ENCODE results near the gene KCNH1. TPM values are rescaled to one million over a fixed set of nuclear protein-coding genes. Genes with fewer than 3 reads are reported as not detected.

The KCNH1 gene
- total RNA-seq, 1 donor from 2014 or later, result 15.5 TPM

- Histone ChIP-seq H3K4me3 (ENCODE audit: insufficient read depth, low read depth, low read length) (no peak overlapping the region), H3K36me3 (ENCODE audit: insufficient read depth, low read length) (no peaks in the 10 kb centered on the region), H2AFZ (ENCODE audit: low read depth, low read length) (no peak overlapping the region), H3K9ac (ENCODE audit: low read length) (no peak overlapping the region), H3K79me2 (ENCODE audit: insufficient read depth, low read length) (no peaks in the 10 kb centered on the region), H4K20me1 (ENCODE audit: insufficient read depth, low read length) (no peaks in the 10 kb centered on the region), H3K27ac (ENCODE audit: low read depth, low read length) (no peak overlapping the region), H3K27me3 (ENCODE audit: insufficient read depth, low read length) (no peaks in the 10 kb centered on the region), H3K4me1 (ENCODE audit: insufficient read depth, low read length) (peaks cover 3% of the 10 kb centered on the region), H3K9me3 (ENCODE audit: insufficient read depth, low read depth, low read length) (no peaks in the 10 kb centered on the region), H3K4me2 (ENCODE audit: low read length) (peak overlapping the region; percentile 29)
- peaks cover 11% of the 10 kb centered on the region for H3K4me1 Mint-ChIP-seq (ENCODE audit: low read depth, unreplicated experiment)
- TF ChIP-seq CTCF (IDR thresholded peaks at IDR 0.05; ENCODE audit: insufficient read depth, low read depth, low read length) (no peak), EZH2 (IDR thresholded peaks at IDR 0.05; ENCODE audit: insufficient read depth, low read length) (no peak)
- peaks cover 5% of the 10 kb centered on the region for H3K36me3 Mint-ChIP-seq (ENCODE audit: low read depth, unreplicated experiment)
- peaks cover 11% of the 10 kb centered on the region for H3K9me3 Mint-ChIP-seq (ENCODE audit: unreplicated experiment)
- peak overlapping the region; percentile 72 for H3K27ac Mint-ChIP-seq (ENCODE audit: unreplicated experiment)
- H3K27me3 Mint-ChIP-seq (ENCODE audit: low read depth, unreplicated experiment), result peaks cover 14% of the 10 kb centered on the region
- H3K4me3 Mint-ChIP-seq (ENCODE audit: unreplicated experiment), result no peak overlapping the region
- peak; percentile 20 for DNase-seq (ENCODE audit: low read depth)
- FAIRE-seq, result no peak
These were observed 378.9 kb downstream of the KCNH1 start for GRCh38 chr1:210754878-210755665.

- Histone ChIP-seq H3K4me2 (ENCODE audit: low read length) (no peak overlapping the region), H3K27me3 (ENCODE audit: insufficient read depth, low read length) (no peaks in the 10 kb centered on the region), H3K79me2 (ENCODE audit: insufficient read depth, low read length) (no peaks in the 10 kb centered on the region), H3K27ac (ENCODE audit: low read depth, low read length) (no peak overlapping the region), H3K9me3 (ENCODE audit: insufficient read depth, low read depth, low read length) (no peaks in the 10 kb centered on the region), H4K20me1 (ENCODE audit: insufficient read depth, low read length) (no peaks in the 10 kb centered on the region), H3K4me3 (ENCODE audit: insufficient read depth, low read depth, low read length) (no peak overlapping the region), H3K36me3 (ENCODE audit: insufficient read depth, low read length) (no peaks in the 10 kb centered on the region), H3K9ac (ENCODE audit: low read length) (no peak overlapping the region), H3K4me1 (ENCODE audit: insufficient read depth, low read length) (peaks cover 3% of the 10 kb centered on the region), H2AFZ (ENCODE audit: low read depth, low read length) (no peak overlapping the region)
- peaks cover 11% of the 10 kb centered on the region for H3K4me1 Mint-ChIP-seq (ENCODE audit: low read depth, unreplicated experiment)
- TF ChIP-seq EZH2 (IDR thresholded peaks at IDR 0.05; ENCODE audit: insufficient read depth, low read length), result no peak
- TF ChIP-seq CTCF (IDR thresholded peaks at IDR 0.05; ENCODE audit: insufficient read depth, low read depth, low read length), result no peak
- peaks cover 5% of the 10 kb centered on the region for H3K36me3 Mint-ChIP-seq (ENCODE audit: low read depth, unreplicated experiment)
- FAIRE-seq (no peak), DNase-seq (ENCODE audit: low read depth) (no peak)
- H3K9me3 Mint-ChIP-seq (ENCODE audit: unreplicated experiment), result peaks cover 4% of the 10 kb centered on the region
- peaks cover 14% of the 10 kb centered on the region for H3K27me3 Mint-ChIP-seq (ENCODE audit: low read depth, unreplicated experiment)
- no peak overlapping the region for H3K4me3 Mint-ChIP-seq (ENCODE audit: unreplicated experiment)
- no peak overlapping the region for H3K27ac Mint-ChIP-seq (ENCODE audit: unreplicated experiment)
These were observed 382.0 kb downstream of the KCNH1 start for GRCh38 chr1:210751911-210752310.

GRCh38 chr1:210750468-210750867 lies 383.5 kb downstream of the KCNH1 start:
- no peak overlapping the region for H3K4me3 Mint-ChIP-seq (ENCODE audit: unreplicated experiment)
- no peaks in the 10 kb centered on the region for H3K9me3 ChIP-seq (ENCODE audit: insufficient read depth, low read depth, low read length)
- H4K20me1 ChIP-seq (ENCODE audit: insufficient read depth, low read length), result no peaks in the 10 kb centered on the region
- H3K27me3 Mint-ChIP-seq (ENCODE audit: low read depth, unreplicated experiment), result peaks cover 11% of the 10 kb centered on the region
- peaks cover 2% of the 10 kb centered on the region for H3K4me1 ChIP-seq (ENCODE audit: insufficient read depth, low read length)
- no peak overlapping the region for H3K27ac ChIP-seq (ENCODE audit: low read depth, low read length)
- H2AFZ ChIP-seq (ENCODE audit: low read depth, low read length), result no peak overlapping the region
- no peaks in the 10 kb centered on the region for H3K36me3 ChIP-seq (ENCODE audit: insufficient read depth, low read length)
- peaks cover 5% of the 10 kb centered on the region for H3K36me3 Mint-ChIP-seq (ENCODE audit: low read depth, unreplicated experiment)
- DNase-seq (ENCODE audit: low read depth) (no peak), FAIRE-seq (no peak)
- no peak overlapping the region for H3K4me3 ChIP-seq (ENCODE audit: insufficient read depth, low read depth, low read length)
- TF ChIP-seq EZH2 (IDR thresholded peaks at IDR 0.05; ENCODE audit: insufficient read depth, low read length) (no peak), CTCF (IDR thresholded peaks at IDR 0.05; ENCODE audit: insufficient read depth, low read depth, low read length) (no peak)
- peaks cover 4% of the 10 kb centered on the region for H3K9me3 Mint-ChIP-seq (ENCODE audit: unreplicated experiment)
- no peaks in the 10 kb centered on the region for H3K27me3 ChIP-seq (ENCODE audit: insufficient read depth, low read length)
- H3K4me1 Mint-ChIP-seq (ENCODE audit: low read depth, unreplicated experiment), result peaks cover 14% of the 10 kb centered on the region
- H3K4me2 ChIP-seq (ENCODE audit: low read length), result no peak overlapping the region
- H3K79me2 ChIP-seq (ENCODE audit: insufficient read depth, low read length), result no peaks in the 10 kb centered on the region
- H3K9ac ChIP-seq (ENCODE audit: low read length), result no peak overlapping the region
- H3K27ac Mint-ChIP-seq (ENCODE audit: unreplicated experiment), result no peak overlapping the region

Data from astrocyte (in vitro differentiated cells and primary cell).